ENCODE data around the gene NRXN3. TPM values are rescaled to one million over a fixed set of nuclear protein-coding genes. Genes with fewer than 3 reads are reported as not detected.

NRXN3 gene
- polyA plus RNA-seq, 1 donor (not counting 4 experiments of a cell fraction or from before 2014, with no cell fraction given) = 0.89 TPM

GRCh38 chr14:78746086-78746595 is 576.0 kb downstream of the NRXN3 start:
- DNase-seq (ENCODE audit: low read depth, low spot score) = no peak
- no peak overlapping the region for H3K27ac ChIP-seq (ENCODE audit: control insufficient read depth, insufficient read depth, low read length)
- dilution Hi-C loops (cut with MboI; ENCODE audit: extremely low pct_ligation_motif_present, low sequenced_read_pairs) = no loop called here

GRCh38 chr14:78747813-78748212 is 577.6 kb downstream of the NRXN3 start:
- no peaks in the 10 kb centered on the region for H3K9me1 ChIP-seq (ENCODE audit: control insufficient read depth, extremely low read depth, insufficient read depth, low read length)
- dilution Hi-C loops (cut with MboI; ENCODE audit: extremely low pct_ligation_motif_present, low sequenced_read_pairs) = no loop called here
- H3K4me1 ChIP-seq (ENCODE audit: control insufficient read depth, extremely low read depth, insufficient read depth, low read length) = no peaks in the 10 kb centered on the region
- FAIRE-seq = no peak
- no peaks in the 10 kb centered on the region for H4K20me1 ChIP-seq (ENCODE audit: control insufficient read depth, extremely low read depth, insufficient read depth, low read length)
- H3K9me3 ChIP-seq (ENCODE audit: control insufficient read depth, low read depth, low read length) = no peaks in the 10 kb centered on the region
- H3K36me3 ChIP-seq (ENCODE audit: control insufficient read depth in 2 of 2, extremely low read depth in 1 of 2, insufficient read depth in 2 of 2, low read length in 2 of 2) = no peaks in the 10 kb centered on the region
- H3K79me2 ChIP-seq (ENCODE audit: control insufficient read depth, insufficient read depth, low read length) = no peaks in the 10 kb centered on the region
- DNase-seq (ENCODE audit: low read depth, low spot score) = no peak
- TF ChIP-seq EZH2 (IDR thresholded peaks at IDR 0.05; ENCODE audit: low read length) = no peak
- TF ChIP-seq CTCF (optimal IDR thresholded peaks at IDR 0.05 in 1 of 3, IDR thresholded peaks at IDR 0.05 in 1 of 3, conservative IDR thresholded peaks at IDR 0.05 in 1 of 3; ENCODE audit: extremely low read depth in 1 of 3, insufficient read depth in 2 of 3, low read length in 3 of 3) = no peak
- no peak overlapping the region for H3K27ac ChIP-seq (ENCODE audit: control insufficient read depth, insufficient read depth, low read length)
- no peak overlapping the region for H3K4me2 ChIP-seq (ENCODE audit: control insufficient read depth, extremely low read depth, insufficient read depth, low read depth, low read length)
- H2AFZ ChIP-seq (ENCODE audit: control insufficient read depth, low read length) = no peak overlapping the region
- no peaks in the 10 kb centered on the region for H3K27me3 ChIP-seq (ENCODE audit: control insufficient read depth, extremely low read depth, insufficient read depth, low read length)
- H3K4me3 ChIP-seq (ENCODE audit: control insufficient read depth in 2 of 3, extremely low read depth in 1 of 3, insufficient read depth in 2 of 3, low read depth in 1 of 3, low read length in 3 of 3) = no peak overlapping the region
- H3K9ac ChIP-seq (ENCODE audit: control insufficient read depth, extremely low read depth, insufficient read depth, low read length) = no peak overlapping the region

More at GRCh38 chr14:78746086-78746595, 576.0 kb downstream of the NRXN3 start:
- no peaks in the 10 kb centered on the region for H3K27me3 ChIP-seq (ENCODE audit: control insufficient read depth, extremely low read depth, insufficient read depth, low read length)
- no peak overlapping the region for H3K4me3 ChIP-seq (ENCODE audit: control insufficient read depth in 2 of 3, extremely low read depth in 1 of 3, insufficient read depth in 2 of 3, low read depth in 1 of 3, low read length in 3 of 3)
- no peak for FAIRE-seq
- no peaks in the 10 kb centered on the region for H3K9me3 ChIP-seq (ENCODE audit: control insufficient read depth, low read depth, low read length)
- no peaks in the 10 kb centered on the region for H3K9me1 ChIP-seq (ENCODE audit: control insufficient read depth, extremely low read depth, insufficient read depth, low read length)
- no peak overlapping the region for H2AFZ ChIP-seq (ENCODE audit: control insufficient read depth, low read length)
- no peak overlapping the region for H3K4me2 ChIP-seq (ENCODE audit: control insufficient read depth, extremely low read depth, insufficient read depth, low read depth, low read length)
- H3K79me2 ChIP-seq (ENCODE audit: control insufficient read depth, insufficient read depth, low read length) = no peaks in the 10 kb centered on the region
- no peaks in the 10 kb centered on the region for H3K36me3 ChIP-seq (ENCODE audit: control insufficient read depth in 2 of 2, extremely low read depth in 1 of 2, insufficient read depth in 2 of 2, low read length in 2 of 2)
- TF ChIP-seq EZH2 (IDR thresholded peaks at IDR 0.05; ENCODE audit: low read length) (no peak), CTCF (optimal IDR thresholded peaks at IDR 0.05 in 1 of 3, IDR thresholded peaks at IDR 0.05 in 1 of 3, conservative IDR thresholded peaks at IDR 0.05 in 1 of 3; ENCODE audit: extremely low read depth in 1 of 3, insufficient read depth in 2 of 3, low read length in 3 of 3) (no peak)
- no peak overlapping the region for H3K9ac ChIP-seq (ENCODE audit: control insufficient read depth, extremely low read depth, insufficient read depth, low read length)
- H3K4me1 ChIP-seq (ENCODE audit: control insufficient read depth, extremely low read depth, insufficient read depth, low read length) = no peaks in the 10 kb centered on the region
- H4K20me1 ChIP-seq (ENCODE audit: control insufficient read depth, extremely low read depth, insufficient read depth, low read length) = no peaks in the 10 kb centered on the region
